ENCODE data around the gene LIPG. TPM values are rescaled to one million over a fixed set of nuclear protein-coding genes. Genes with fewer than 3 reads are reported as not detected.
A peak's percentile ranks its signal among the peaks of the same experiment; 100 is the strongest.

The LIPG gene
- total and polyA plus RNA-seq, 2 of the 13 experiments (the other 11 are each of a cell fraction or from before 2014, with no cell fraction given) = 0.96 to 10.8 TPM

DNA sequence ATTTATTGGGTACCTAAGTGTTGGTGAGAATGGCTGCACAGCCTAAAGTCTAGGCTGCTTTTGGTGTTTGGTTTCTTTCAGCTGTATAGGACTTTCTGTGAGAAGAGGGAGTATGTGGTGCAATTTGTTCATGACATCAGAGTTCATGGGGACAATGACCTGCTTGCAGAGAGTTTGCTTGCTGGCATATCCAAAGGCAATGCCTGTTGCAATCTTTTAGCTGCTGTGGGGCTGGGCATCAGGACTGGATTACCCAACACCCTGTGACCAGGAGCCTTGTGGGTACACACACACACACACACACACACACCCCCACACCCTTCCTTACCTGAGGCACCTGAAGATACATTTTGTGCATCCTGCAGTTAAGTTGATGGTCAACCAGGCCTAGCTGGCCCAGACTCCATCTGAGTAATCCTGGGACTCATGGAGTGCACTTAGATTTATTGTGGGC, 68.4 kb downstream of the LIPG start (continued):
- TF ChIP-seq, protein P1, sequence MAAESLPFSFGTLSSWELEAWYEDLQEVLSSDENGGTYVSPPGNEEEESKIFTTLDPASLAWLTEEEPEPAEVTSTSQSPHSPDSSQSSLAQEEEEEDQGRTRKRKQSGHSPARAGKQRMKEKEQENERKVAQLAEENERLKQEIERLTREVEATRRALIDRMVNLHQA (CRISPR knock-in tag; IDR thresholded peaks at IDR 0.05) = no peak
- TF ChIP-seq ARNT2 (CRISPR knock-in tag; IDR thresholded peaks at IDR 0.05; ENCODE audit: low read depth) = 0 out of 2 replicates have a peak, but pooled peaks have one; percentile 28
- TF ChIP-seq WIZ (CRISPR knock-in tag; IDR thresholded peaks at IDR 0.05) = 0 out of 2 replicates have a peak, but pooled peaks have one; percentile 53
- TF ChIP-seq ZNF292 (CRISPR knock-in tag; IDR thresholded peaks at IDR 0.05; ENCODE audit: borderline replicate concordance, low read depth) = peak; percentile 87; the same call in 1 of the 2 replicates
- TF ChIP-seq, protein P2, sequence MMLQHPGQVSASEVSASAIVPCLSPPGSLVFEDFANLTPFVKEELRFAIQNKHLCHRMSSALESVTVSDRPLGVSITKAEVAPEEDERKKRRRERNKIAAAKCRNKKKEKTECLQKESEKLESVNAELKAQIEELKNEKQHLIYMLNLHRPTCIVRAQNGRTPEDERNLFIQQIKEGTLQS (CRISPR knock-in tag; IDR thresholded peaks at IDR 0.05) = peak; percentile 62; the same call in 1 of the 2 replicates
- TF ChIP-seq ZMYM4 (CRISPR knock-in tag; IDR thresholded peaks at IDR 0.05) = peak; percentile 73
- TF ChIP-seq, protein P3, sequence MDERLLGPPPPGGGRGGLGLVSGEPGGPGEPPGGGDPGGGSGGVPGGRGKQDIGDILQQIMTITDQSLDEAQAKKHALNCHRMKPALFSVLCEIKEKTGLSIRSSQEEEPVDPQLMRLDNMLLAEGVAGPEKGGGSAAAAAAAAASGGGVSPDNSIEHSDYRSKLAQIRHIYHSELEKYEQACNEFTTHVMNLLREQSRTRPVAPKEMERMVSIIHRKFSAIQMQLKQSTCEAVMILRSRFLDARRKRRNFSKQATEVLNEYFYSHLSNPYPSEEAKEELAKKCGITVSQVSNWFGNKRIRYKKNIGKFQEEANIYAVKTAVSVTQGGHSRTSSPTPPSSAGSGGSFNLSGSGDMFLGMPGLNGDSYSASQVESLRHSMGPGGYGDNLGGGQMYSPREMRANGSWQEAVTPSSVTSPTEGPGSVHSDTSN (CRISPR knock-in tag; IDR thresholded peaks at IDR 0.05) = no peak
- TF ChIP-seq RXRB (CRISPR knock-in tag; IDR thresholded peaks at IDR 0.05; ENCODE audit: borderline replicate concordance) = peak; percentile 84
- TF ChIP-seq, protein P4, sequence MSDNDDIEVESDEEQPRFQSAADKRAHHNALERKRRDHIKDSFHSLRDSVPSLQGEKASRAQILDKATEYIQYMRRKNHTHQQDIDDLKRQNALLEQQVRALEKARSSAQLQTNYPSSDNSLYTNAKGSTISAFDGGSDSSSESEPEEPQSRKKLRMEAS (IDR thresholded peaks at IDR 0.05) = peak; percentile 32; the same call in 1 of the 2 replicates
- peak; percentile 60; the same call in 1 of the 2 replicates for TF ChIP-seq HMG20A (CRISPR knock-in tag; IDR thresholded peaks at IDR 0.05; ENCODE audit: borderline replicate concordance)
- TF ChIP-seq, protein P5, sequence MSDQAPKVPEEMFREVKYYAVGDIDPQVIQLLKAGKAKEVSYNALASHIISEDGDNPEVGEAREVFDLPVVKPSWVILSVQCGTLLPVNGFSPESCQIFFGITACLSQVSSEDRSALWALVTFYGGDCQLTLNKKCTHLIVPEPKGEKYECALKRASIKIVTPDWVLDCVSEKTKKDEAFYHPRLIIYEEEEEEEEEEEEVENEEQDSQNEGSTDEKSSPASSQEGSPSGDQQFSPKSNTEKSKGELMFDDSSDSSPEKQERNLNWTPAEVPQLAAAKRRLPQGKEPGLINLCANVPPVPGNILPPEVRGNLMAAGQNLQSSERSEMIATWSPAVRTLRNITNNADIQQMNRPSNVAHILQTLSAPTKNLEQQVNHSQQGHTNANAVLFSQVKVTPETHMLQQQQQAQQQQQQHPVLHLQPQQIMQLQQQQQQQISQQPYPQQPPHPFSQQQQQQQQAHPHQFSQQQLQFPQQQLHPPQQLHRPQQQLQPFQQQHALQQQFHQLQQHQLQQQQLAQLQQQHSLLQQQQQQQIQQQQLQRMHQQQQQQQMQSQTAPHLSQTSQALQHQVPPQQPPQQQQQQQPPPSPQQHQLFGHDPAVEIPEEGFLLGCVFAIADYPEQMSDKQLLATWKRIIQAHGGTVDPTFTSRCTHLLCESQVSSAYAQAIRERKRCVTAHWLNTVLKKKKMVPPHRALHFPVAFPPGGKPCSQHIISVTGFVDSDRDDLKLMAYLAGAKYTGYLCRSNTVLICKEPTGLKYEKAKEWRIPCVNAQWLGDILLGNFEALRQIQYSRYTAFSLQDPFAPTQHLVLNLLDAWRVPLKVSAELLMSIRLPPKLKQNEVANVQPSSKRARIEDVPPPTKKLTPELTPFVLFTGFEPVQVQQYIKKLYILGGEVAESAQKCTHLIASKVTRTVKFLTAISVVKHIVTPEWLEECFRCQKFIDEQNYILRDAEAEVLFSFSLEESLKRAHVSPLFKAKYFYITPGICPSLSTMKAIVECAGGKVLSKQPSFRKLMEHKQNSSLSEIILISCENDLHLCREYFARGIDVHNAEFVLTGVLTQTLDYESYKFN (CRISPR knock-in tag; conservative IDR thresholded peaks at IDR 0.05) = peak; percentile 54
- peak; percentile 62; the same call in 1 of the 2 replicates for TF ChIP-seq SOX5 (CRISPR knock-in tag; IDR thresholded peaks at IDR 0.05; ENCODE audit: borderline replicate concordance)
- TF ChIP-seq, protein P6, sequence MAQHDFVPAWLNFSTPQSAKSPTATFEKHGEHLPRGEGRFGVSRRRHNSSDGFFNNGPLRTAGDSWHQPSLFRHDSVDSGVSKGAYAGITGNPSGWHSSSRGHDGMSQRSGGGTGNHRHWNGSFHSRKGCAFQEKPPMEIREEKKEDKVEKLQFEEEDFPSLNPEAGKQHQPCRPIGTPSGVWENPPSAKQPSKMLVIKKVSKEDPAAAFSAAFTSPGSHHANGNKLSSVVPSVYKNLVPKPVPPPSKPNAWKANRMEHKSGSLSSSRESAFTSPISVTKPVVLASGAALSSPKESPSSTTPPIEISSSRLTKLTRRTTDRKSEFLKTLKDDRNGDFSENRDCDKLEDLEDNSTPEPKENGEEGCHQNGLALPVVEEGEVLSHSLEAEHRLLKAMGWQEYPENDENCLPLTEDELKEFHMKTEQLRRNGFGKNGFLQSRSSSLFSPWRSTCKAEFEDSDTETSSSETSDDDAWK (CRISPR knock-in tag; IDR thresholded peaks at IDR 0.05) = no peak
- TF ChIP-seq, protein P7, sequence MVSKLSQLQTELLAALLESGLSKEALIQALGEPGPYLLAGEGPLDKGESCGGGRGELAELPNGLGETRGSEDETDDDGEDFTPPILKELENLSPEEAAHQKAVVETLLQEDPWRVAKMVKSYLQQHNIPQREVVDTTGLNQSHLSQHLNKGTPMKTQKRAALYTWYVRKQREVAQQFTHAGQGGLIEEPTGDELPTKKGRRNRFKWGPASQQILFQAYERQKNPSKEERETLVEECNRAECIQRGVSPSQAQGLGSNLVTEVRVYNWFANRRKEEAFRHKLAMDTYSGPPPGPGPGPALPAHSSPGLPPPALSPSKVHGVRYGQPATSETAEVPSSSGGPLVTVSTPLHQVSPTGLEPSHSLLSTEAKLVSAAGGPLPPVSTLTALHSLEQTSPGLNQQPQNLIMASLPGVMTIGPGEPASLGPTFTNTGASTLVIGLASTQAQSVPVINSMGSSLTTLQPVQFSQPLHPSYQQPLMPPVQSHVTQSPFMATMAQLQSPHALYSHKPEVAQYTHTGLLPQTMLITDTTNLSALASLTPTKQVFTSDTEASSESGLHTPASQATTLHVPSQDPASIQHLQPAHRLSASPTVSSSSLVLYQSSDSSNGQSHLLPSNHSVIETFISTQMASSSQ (IDR thresholded peaks at IDR 0.05; ENCODE audit: low read depth) = peak; percentile 39
- TF ChIP-seq, protein P7 (CRISPR knock-in tag; IDR thresholded peaks at IDR 0.05; ENCODE audit: borderline replicate concordance) = 0 out of 2 replicates have a peak, but pooled peaks have one; percentile 54
- TF ChIP-seq JUND (CRISPR knock-in tag; IDR thresholded peaks at IDR 0.05) = peak; percentile 80
- TF ChIP-seq ZNF605 (CRISPR knock-in tag; IDR thresholded peaks at IDR 0.05) = 0 out of 2 replicates have a peak, but pooled peaks have one; percentile 46
- peak; percentile 61; the same call in 1 of the 2 replicates for TF ChIP-seq TARDBP (CRISPR knock-in tag; IDR thresholded peaks at IDR 0.05)
- TF ChIP-seq CBX5 (CRISPR knock-in tag; IDR thresholded peaks at IDR 0.05; ENCODE audit: borderline replicate concordance) = peak; percentile 59; the same call in 1 of the 2 replicates
